Raji (cell line): Measurements from ENCODE around the gene ZFAND6.

Experiments used
- POLR2A ChIP-seq: IDR thresholded peaks from 2 replicates; pipeline ENCODE4 v1.6.1; 2011; ENCODE audit warnings: low read depth, low read length, control low read depth; ENCODE audit not compliant: insufficient read depth

Gene ZFAND6

DNA sequence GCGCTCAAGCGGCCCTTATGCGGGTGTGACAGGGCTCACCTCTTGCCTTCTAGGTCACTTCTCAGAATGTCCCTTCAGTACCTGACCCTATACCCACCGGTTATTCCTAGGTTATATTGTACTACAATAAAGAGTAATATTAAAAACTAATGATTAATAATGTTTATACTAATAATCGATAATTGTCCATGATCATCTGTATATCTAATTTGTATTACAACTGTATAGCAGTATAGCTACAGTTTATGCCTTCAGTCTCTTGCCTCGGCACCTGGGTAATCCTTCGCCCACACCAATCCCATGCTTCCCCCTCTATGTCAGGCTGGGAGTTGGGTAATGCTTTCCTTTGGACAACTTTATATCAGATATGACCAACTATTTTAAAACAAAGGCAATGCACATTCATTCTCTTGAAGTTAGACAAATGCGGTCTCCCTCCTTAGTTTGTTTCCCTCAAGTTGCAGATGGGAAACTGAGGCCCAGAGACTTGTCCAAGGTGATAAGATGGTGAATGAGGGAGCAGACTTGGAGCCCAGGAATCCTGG, 96.8 kb downstream of the ZFAND6 start:
- no peak for TF ChIP-seq POLR2A

GRCh38 chr15:80157215-80157614, 97.7 kb downstream of the ZFAND6 start:
- TF ChIP-seq POLR2A = no peak

GRCh38 chr15:80159301-80159700, 99.8 kb downstream of the ZFAND6 start:
- TF ChIP-seq POLR2A = no peak

DNA sequence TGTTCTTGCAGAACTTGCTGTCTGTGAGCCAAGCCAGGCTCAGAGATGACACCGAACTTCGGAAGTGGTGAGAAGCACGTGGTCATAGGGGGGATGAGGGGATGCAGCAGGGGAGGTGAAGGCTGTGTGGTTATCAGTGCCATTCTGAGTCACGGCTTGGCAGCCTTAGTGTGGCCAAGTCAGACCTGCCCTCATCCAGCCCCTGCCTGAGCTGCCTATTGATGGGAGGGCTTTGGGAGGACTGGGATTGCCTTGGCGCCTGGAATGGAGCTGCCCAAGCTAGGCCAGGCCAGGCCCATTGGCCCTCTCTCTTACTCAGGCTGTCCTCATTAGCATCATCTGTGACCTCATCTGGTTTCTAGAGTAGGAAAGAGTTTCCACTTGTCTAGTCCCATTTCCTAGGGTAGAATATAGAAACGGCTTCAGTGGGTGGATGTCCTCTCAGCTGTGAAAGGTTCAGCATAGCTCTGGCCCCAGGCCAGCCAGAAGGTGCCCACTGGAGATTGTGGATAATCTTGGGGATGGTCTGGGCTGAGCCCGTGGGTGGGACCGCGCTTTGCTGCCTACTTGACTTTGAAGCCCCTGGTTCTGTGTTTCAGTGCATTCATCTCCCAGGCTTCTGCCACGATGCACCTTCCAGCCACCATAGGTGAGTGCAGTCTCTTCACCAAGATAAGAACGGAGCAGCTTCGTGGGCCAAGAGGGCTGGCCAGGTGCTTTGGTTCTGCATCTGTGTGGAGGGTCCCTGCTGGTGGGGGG, 100.5 kb downstream of the ZFAND6 start:
- TF ChIP-seq POLR2A = no peak

DNA sequence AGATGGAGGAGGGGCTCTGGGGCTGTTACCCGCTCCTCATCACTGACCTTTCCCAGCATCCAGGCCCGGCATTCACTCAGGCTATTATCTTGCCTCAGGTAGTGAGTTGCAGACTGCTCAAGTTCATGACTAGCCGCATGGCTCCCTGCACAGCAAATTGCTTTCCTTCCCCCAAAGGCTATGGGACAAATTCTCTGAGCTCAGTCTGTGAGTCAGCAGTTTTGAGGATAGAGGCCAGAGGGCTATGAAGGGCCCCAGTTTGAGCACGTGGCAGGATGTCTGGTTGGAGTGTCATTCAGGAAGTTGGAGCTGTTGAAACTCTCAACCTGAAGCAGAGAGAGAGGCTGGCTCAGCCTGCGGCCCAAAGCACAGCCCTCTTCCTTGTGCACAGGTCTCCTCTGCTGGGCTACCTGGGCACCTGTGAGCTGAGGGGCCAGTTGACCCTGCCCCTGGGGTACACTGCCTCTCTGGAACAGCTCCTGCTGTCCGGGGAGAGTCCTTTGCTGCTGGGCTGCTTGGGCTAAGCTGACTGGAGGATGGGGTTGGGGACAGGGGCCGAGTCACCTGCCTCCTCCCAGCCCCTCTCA, 101.2 kb downstream of the ZFAND6 start:
- no peak for TF ChIP-seq POLR2A

DNA sequence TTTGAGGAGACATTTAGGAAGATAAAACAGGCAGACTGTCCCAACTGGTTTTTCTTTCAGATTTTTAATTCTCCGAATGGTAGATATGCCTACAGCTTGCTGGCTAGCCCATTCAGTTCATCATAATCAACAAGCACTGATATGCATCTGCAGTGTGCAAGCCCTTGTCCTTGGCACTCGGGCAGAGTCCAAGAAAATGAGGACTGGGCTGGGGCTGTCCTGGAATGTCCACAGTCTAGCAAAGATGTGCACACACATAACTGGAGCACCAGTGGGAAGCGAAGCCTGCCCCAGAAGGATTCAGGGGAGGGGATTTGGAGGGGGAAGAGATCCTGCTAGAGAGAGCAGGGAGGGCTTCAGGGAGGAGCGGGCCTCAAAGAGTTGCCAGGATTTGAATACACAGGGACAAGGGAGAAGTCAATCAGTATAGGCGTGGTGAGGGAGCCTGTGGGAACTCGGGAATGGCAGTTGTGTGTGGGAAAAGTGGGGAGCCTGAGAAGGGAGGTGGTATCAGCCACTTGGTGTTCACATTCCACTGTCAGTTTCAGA, 102.1 kb downstream of the ZFAND6 start:
- TF ChIP-seq POLR2A = no peak

- TF ChIP-seq POLR2A = no peak
These were observed 102.6 kb downstream of the ZFAND6 start for GRCh38 chr15:80162059-80162554.

GRCh38 chr15:80163217-80163616, 103.7 kb downstream of the ZFAND6 start:
- no peak for TF ChIP-seq POLR2A

GRCh38 chr15:80163897-80164296, 104.4 kb downstream of the ZFAND6 start:
- TF ChIP-seq POLR2A = no peak

DNA sequence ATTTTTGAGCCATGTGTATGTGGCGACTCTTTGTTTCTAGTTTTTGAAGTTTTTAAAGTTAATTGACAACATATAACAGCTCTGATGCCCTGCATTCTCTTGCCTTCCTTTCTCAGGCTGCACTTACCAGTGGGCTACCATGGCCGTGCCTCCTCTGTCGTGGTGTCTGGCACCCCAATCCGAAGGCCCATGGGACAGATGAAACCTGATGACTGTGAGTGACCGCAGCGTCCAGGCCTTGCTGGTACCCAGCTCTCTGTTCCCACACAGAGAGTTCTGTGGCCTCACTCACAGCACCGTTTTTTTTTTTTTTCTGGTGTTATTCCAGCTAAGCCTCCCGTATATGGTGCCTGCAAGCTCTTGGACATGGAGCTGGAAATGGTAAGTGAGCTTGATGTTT, 108.5 kb downstream of the ZFAND6 start:
- no peak for TF ChIP-seq POLR2A

GRCh38 chr15:80168421-80168820, 108.9 kb downstream of the ZFAND6 start:
- TF ChIP-seq POLR2A = no peak

- no peak for TF ChIP-seq POLR2A
These were observed 110.4 kb downstream of the ZFAND6 start for GRCh38 chr15:80169768-80170357.

DNA sequence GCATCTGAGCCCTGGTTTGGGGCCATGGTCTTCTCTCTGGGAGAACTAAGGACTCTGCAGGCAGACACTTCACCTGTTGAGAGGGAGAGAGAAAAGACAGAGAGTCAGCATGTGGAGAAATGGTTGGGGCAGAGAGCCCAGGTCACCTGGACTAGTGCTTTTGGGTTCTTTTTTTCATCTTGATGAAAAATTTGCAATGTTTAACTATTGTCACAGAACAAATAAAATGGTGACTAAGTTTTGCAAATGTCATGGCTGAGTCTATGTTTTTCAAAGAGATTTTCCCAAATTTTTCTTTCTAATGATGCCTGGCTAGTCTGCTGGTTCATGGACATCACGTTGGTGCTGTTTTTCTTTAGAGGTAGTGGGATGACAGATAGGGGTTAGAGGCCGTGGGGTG, 111.1 kb downstream of the ZFAND6 start:
- no peak for TF ChIP-seq POLR2A

- no peak for TF ChIP-seq POLR2A
These were observed 112.3 kb downstream of the ZFAND6 start for GRCh38 chr15:80171787-80172186.

- no peak for TF ChIP-seq POLR2A
These were observed 112.9 kb downstream of the ZFAND6 start for GRCh38 chr15:80172401-80172800.

- TF ChIP-seq POLR2A = no peak
These were observed 113.7 kb downstream of the ZFAND6 start for GRCh38 chr15:80173022-80173759.
